NT2/D1 (cell line): ENCODE data around the gene ZFYVE19.
A peak's percentile ranks its signal among the peaks of the same experiment; 100 is the strongest.

Source experiments
- SUZ12 ChIP-seq: IDR thresholded peaks from 2 replicates; pipeline ENCODE4 v1.6.1; 2011; ENCODE audit not compliant: insufficient read length, insufficient read depth; ENCODE audit errors: extremely low read depth
- YY1 ChIP-seq: IDR thresholded peaks from 2 replicates; pipeline ENCODE4 v1.6.1; 2011; ENCODE audit not compliant: insufficient read length, insufficient read depth
- ZNF274 ChIP-seq: IDR thresholded peaks from 2 replicates; pipeline ENCODE4 v1.6.1; 2011; ENCODE audit warnings: mild to moderate bottlenecking, low read depth, low read length

GRCh38 chr15:40807028-40807887, at the start of gene ZFYVE19, which contains the start of gene DNAJC17:
- TF ChIP-seq SUZ12 (no peak), YY1 (peak; percentile 14), ZNF274 (no peak)
